DND-41 (cell line): ENCODE data around the gene SNTG2.

Source experiments
- CTCF ChIP-seq: IDR thresholded peaks from 2 replicates; pipeline ENCODE4 v1.5.1; 2012; ENCODE audit warnings: borderline replicate concordance, low read length, moderate library complexity, mild to moderate bottlenecking; ENCODE audit not compliant: poor library complexity, severe bottlenecking; ENCODE audit errors: extremely low read depth
- EZH2 ChIP-seq: IDR thresholded peaks from 3 replicates; pipeline ENCODE4 v1.6.1; 2012; ENCODE audit warnings: borderline replicate concordance, low read depth, mild to moderate bottlenecking, moderate library complexity, low read length, inconsistent platforms; ENCODE audit not compliant: severe bottlenecking

- no peak for TF ChIP-seq EZH2
- TF ChIP-seq CTCF, result no peak
Measured at GRCh38 chr2:1159013-1159412, 208.4 kb downstream of the SNTG2 start.
